SHP77 (cell line): ENCODE results near the gene CERS4.
"Not testable (repeated sequence)": the region's sequence is repeated elsewhere in the genome, so short reads cannot be mapped to it uniquely, and the experiment has no call there.

Source experiments
- DNase-seq, 2 experiments: peaks; one replicate each; lab custom pipeline; 2025; lab: John Stamatoyannopoulos, UW

Gene CERS4

DNA sequence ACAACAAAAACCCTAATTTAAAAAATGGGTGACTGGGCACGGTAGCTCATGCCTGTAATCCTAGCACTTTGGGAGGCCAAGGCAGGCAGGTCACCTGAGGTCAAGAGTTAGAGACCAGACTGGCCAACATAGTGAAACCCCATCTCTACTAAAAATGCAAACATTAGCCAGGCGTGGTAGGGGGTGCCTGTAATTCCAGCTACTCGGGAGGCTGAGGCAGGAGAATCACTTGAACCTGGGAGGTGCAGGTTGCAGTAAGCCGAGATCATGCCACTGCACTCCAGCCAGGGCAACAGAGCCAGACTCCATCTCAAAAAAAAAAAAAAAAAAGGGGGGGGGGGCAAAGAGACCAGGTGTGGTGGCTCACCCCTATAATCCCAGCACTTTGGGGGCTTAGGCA, 55.1 kb downstream of the CERS4 start:
- not testable (repeated sequence) for DNase-seq

DNA sequence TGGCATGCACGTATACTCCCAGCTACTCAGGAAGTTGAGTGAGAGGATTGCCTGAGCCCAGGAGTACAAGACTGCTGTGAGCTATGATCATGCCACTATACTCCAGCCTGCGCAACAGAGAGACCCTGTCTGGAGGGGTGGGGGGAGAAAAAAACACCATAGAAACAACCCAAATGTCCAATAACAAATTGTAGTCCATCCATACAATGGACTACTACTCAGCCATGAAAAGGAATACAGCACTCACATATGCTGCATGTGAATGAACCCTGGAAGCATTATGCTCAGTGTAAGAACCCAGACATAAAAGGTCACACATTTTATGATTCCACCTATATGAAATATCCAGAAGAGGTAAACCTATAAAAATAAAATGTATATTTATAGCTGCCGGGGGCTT, 56.7 kb downstream of the CERS4 start:
- DNase-seq = no peak

DNA sequence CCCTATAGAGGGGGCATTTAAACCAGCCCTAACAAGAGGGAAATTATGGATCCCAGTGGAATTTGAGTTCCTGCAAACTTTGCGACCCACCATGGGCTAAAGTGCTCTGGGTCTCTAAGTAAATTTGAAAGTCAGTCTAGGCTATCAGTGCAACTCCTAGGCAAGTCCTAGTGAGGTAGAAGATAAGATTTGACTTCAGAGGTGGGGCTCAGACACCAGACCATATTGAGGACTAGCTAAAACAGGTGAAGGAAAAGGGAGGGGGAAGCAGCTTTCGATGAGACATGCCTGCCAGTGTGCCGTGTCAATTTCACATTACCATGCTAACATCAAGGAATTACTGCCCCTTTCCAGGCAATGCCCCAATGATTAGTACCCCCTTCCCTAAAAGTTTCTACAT, 60.6 kb downstream of the CERS4 start:
- DNase-seq = no peak

DNA sequence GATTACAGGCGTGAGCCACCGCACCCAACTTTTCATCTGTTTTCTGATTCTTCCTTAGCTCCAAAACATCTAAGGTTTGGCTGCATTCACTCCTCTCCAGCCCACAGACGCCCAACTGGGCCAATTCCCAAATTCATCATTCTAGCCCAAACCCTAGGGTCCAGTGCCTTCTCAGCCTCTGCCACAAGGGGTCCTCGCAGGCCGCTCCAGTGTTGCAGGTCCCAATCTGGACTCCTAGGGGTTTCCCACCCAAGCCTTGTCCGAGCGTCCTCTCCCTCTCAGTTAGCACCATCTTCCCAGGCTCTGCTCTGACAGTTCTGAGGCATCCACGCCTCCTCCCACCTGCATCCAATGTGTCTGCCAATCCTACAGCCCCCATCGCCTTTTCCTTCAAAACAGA, 67.3 kb downstream of the CERS4 start:
- DNase-seq = not testable (repeated sequence)

DNA sequence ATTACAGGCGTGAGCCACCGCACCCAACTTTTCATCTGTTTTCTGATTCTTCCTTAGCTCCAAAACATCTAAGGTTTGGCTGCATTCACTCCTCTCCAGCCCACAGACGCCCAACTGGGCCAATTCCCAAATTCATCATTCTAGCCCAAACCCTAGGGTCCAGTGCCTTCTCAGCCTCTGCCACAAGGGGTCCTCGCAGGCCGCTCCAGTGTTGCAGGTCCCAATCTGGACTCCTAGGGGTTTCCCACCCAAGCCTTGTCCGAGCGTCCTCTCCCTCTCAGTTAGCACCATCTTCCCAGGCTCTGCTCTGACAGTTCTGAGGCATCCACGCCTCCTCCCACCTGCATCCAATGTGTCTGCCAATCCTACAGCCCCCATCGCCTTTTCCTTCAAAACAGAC, 82.2 kb downstream of the CERS4 start:
- DNase-seq = not testable (repeated sequence)

DNA sequence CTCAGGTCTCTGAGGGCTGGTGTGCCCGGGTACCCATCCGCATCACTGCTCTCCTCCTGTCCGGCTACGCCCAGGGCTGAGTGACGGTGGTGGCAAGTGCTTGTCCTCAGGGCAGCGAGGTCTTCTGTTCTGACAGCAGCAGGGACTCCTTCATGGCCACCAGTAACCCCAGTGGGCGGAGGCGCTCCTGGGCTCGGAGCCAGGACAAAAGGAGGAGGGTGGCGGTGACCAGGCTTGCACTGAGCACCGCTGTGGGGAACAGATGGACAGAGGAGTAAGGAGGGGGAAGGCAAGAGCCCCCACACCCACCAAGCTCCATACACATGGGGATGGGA, 93.2 kb downstream of the CERS4 start:
- no peak for DNase-seq

DNA sequence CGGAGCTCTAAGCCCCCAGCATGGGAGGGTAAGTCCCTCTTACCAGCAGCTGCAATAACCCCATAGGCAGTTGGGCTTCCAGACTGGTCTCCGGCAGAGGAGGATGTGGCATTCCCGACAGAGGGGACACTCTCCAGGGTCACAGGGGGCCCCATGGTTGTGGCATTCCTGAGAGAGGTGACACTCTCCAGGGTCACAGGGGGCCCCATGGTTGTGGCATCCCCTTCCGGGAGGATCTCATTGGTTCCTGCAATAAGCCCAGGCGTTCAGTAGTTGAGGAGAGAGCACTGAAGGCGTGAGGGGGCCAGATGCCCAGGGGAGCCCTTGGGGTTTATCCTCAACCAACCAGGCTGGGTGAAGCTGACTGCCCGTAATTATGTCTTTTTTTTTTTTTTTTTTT, 93.6 kb downstream of the CERS4 start:
- DNase-seq = no peak

DNA sequence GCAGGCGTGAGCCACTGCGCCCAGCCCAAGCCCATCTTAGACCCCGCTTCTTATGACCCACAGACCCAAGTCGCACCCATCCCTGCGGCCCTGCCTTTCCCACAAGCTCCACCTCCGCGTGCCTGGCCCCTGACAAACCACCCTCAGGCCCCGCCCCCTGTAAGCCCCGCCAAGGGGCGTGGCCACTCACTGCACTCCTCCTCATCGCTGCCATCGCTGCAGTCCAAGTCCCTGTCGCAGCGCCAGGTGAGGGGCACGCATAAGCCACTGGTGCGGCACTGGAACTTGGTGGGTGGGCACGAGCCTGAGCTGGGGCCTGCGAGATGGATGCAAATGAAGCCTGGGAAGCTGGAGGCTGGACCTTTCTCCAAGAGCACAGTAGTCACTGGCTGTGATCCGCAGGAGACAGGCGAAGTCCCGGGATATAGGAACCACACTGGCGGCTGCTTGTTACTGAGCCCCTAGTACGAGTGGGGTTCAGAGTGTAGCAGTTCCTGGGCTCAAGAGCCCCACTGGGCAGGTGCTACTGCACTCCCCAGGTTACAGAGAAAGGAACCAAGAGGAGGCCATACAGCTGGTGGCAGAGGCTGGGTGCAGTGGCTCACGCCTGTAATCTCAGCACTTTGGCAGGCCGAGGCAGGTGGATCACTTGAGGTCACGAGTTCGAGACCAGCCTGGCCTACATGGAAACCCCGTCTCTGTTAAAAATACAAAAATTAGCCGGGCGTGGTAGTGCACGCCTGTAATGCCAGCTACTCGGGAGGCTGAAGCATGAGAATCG, 95.9 kb downstream of the CERS4 start:
- DNase-seq = no peak

DNA sequence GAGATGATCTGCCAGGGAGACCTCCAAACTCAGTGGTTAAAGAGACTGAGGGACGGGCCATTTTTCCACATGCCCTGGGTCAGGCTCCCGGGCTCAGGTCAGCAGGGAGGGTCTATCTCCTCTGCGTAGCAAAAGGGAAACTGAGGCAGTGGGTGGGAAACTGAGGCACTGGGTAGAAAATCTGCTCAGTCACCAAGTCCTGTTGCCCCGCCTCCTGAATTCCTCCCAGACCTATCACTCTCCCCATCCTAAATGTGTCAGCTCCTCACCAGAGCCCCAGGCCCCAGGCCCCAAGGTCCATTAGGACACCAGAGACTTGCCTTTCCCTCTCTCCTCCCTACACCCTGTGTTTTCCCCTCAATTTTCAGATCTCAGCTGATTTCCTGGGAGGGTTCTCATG, 96.6 kb downstream of the CERS4 start:
- no peak for DNase-seq

DNA sequence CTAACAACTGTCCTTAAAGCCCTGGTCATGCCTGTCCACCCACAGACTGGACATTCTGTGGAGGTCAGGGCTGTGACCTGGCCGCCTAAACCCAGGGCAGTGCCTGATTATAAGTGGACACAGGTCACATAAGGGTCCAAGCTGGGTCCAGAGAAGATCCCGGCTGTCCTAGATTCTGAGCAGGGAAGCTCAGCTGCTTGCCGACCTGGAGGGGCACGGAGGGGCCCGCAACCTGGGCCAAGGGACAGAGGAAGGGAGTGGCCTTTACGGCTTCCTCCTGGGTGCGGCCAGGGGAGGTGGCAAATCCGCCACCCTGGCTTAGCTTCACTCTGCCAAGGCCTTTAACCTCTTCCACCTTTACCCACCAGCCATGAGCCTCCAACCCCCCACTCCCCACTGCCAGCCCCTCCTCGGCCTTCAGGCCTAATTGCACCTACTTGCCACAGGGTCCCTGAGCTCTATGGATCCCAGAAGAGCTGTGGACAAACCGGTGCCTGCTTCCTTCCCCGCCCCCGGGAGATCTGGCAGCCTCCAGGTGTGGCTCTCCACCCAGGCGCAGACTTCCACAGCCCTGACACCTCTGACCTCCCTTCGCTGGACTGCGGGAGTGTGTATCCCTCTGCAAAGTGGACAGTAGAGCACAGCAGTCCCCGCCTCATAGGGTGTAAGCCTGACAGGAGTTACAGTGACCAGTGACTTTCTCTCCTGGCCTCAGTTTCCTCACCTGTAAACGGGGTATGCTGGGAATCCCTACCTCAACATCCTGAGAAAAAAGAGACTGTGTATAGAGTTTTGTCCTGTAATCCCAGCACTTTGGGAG, 97.3 kb downstream of the CERS4 start:
- no peak for DNase-seq

DNA sequence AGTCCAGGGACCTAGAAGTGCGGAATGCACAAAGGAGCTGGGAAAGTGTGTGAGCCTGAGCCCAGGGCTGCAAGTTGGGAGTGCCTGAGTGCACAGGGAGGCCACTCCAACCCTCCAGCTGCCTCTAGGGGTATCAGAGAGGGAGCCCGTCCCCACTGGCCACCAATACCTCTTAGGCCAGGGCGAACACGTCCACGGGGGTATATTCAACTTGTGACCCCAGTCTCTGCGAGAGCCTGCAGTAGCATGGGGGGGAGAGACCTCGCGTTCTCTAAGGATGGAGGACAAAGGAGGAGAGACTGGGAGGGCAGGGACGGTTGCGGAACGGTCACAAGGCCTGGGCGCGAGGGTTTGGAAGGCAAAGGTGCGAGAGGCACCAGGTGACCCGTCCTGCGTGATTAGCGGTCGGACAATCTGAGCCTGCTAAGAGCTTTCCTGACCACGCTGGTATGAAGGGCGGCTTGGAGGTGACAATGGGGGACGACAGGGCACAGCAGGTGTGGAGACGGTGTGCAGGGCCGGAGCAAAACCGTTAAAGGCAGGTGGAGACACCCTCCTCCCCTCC, 98.3 kb downstream of the CERS4 start:
- no peak for DNase-seq

DNA sequence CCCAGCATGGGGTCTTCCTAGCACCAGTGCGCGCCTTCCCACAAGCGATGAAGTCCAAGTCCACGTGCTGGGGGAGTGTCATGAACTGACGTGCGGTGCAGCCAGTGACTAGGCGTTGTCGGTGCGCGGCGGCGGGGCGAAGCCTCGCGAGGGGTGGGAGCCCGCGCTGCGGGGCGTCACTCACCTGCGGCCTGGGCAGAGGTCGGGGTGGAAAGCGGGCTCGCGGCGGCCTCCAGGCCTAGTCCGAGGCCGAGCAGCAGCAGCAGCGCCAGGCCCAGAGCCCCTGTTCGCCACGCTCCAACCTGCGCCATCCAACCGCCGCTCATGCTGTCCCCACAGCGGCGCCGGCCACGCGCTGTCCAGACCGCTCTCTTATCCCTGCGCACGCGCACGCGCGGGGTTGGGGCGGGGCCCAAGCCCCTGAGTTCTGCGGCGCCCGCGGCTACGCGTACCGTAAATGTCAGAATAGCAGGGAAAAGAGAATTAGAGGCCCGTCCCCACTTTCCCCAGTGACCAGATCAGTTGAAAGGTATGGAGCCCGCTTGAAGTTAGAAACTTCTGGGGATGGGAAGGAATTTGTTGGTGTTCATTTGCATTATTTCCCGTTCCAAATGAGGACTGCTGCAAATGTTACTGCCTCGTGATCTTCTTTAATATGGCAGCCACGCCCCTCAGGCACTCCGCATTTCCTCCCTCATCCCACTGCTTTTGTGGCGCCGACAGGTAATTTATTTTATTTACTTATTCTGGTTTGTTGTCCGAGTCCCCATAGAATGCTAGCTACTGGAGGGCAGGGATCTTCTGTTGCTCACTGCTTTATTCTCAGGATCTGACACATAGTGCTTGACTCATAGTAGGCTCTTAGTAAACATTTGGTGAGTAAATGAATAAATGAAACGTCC, 99.0 kb downstream of the CERS4 start, which contains the start of gene CD320:
Gene CD320, minus strand, starts transcription at position 394 of the 902 bp plus-strand sequence. Its CDS starts 68 bp downstream, at position 326.
- peak; percentile 89 to 93 for DNase-seq

DNA sequence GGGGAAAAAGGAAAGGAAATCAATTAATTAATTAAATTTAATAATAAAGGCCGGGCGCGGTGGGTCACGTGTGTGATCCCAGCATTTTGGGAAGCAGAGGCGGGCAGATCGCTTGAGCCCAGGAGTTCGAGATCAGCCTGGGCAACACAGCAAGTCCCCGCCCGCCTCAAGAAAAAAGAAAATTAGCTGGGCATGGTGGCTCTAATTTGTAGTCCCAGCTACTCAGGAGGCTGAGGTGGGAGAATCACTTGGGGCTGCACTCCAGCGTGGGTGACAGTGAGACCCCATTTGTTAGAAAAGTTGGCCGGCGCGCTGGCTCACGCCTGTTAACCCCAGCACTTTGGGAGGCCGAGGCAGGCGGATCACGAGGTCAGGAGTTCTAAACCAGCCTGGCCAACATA, 99.7 kb downstream of the CERS4 start:
- DNase-seq = no peak

DNA sequence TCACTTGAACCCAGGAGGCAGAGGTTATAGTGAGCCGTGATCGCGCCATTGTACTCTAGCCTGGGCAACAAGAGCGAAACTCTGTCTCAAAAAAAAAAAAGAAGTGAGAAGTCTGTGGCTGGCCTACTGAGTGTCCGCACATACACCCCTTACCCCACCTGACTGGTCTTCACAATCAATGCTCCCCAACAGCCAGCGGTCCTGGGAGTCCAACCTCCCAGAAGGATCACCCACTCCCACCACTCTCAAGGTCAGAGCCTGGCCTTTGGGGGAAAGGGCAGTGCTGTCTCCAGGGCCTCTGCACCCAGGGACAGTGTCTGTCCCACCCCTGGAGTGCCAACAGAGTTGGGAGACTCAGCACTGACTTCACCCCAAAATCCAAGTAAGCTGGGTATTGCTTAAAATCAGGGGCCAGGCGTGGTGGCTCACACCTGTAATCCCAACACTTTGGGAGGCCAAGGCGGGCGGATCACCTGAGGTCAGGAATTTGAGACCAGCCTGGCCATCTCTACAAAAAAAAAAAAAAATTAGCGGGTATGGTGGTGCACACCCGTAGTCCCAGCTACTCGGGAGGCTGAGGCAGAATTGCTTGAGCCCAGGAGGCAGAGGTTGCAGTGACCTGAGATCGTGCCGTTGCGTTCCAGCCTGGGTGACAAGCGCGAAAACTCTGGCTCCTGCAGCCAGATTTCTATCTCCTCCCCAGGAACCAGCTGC, 101.3 kb downstream of the CERS4 start:
- no peak for DNase-seq

DNA sequence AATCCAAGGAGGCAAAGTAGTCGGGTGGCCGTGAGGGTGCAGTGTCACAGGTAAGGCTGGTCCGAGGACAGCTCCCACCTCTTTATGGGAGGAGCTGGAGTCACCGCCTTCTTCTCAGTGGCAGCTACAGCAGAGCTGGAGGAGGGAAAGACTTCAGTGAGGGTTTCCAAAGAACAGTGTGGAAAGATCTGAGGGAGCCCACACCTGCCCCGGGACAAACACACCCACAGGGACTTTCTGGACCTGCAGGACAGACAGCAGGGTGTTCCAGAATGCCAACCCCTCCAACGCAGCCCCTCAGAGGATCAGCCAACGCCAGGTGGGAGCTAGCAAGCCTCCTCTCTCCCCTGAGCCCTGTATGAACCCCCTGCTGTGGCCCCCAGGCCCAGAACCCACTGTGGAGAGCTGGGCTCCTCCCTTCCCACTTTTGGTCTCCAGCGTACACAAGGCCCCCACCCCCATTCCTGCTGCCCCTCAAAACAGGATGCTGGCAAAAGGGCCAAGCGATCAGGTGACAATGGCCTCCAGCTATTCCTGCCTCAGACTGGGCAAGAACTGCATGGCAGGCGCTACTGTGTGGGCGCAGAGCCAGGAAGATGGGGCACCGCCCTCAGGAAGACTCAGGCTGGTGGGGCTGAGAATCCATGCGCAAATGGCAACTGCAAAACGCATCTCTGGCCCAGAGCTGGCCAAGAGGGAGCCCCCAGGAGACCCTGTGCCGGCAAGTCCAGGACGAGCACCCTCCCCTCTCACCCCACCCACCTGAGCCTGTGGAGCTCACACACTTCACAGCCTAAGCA, 102.5 kb downstream of the CERS4 start:
- DNase-seq = no peak
